HG02981 (cell line): ENCODE measurements around the gene PER3.

ENCODE experiments used
- ATAC-seq: cut with Tn5 transposase; IDR thresholded peaks from one replicate; pipeline ENCODE4 v1.9.1; 2021; ENCODE audit warnings: mild to moderate bottlenecking, moderate library complexity; ENCODE audit not compliant: unreplicated experiment

The PER3 gene

DNA sequence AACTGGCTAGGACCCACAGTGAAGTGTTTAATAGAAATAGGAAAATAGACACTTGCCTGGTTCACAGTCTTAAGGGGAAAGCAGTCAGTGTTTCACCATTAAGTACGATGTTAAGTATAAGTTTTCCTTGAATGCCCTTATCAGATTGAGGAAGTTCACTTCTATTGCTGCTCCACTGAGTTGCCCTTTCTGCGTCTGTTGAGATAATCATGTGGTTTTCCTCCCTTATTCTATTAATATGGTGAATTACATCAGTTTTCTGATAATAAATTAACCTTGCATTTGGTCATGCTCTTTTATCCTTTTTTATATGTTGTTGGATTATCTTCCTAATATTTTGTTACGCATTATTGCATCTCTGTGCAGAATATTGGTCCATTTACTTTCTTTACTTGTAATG lies 47.4 kb downstream of the PER3 start:
- ATAC-seq: no peak

DNA sequence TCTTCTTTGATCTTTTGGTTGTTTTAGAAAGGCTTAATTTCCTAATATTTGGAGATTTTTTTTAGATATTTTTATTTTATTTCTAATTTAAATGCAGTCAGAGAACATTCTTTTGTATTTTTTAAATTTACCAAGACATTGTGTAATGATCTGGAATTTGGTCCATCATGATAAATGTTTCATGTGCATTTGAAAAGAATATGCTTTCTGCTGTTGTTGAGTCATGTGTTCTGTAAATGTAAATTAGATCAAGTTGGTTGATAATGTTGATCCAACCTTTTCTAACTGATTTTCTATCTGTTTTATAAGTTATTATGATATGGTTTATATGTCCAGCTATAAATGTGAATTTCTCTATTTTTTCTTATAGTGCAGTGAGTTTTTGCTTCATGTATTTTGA lies 48.9 kb downstream of the PER3 start:
- ATAC-seq: no peak

DNA sequence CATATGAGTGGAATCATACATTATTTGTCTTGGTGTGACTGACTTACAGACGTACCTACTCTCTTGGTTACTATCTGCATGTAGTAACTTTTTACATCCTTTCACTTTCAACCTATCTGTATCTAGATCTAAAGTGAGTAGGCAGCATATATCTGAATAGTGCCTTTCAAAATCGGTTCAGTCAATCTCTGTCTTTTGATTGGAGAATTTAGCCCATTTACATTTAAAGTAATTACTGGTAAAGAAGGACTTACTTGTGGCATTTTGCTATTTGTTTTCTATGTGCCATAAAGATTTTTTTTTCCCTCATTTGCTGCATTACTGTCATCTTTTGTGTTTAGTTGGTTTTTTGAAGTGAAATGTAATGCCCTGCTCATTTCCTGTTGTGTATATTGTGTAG lies 54.6 kb downstream of the PER3 start:
- no peak for ATAC-seq

DNA sequence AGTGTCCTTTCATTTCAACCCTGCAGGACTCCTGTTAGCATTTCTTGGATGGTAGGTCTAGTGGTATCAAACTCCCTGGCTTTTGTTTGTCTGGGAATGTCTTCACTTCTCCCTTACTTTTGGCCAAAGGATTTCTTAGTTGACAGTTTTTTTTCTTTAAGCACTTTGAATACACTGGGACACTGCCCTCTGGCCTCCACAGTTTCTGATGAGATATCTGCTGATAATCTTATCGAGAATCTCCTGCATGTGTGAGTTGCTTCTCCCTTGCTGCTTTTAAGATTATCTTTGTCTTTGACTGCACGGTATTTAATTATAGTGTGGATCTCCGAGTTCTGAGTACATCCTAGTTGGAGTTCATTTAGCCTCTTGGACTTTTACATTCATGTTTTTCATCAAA lies 55.4 kb downstream of the PER3 start:
- ATAC-seq: no peak

DNA sequence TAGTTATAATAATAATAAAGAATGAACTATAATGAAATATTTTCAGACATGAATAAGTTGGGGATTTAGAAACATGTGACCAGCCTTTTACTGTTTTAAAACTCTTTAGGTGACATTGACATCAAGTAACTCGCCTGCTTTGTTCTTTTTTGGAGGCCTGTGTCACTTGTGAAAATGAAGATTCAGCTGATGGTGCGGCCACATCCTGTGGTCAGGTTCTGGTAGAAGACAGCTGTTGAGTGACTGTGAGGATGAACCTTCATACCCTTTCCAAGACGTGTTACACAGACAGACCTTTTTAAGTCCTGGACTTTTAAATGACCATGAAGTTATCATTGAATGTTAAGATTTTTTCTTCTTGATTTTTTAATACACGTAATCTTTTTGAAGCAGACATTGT lies 58.4 kb downstream of the PER3 start:
- ATAC-seq: no peak

DNA sequence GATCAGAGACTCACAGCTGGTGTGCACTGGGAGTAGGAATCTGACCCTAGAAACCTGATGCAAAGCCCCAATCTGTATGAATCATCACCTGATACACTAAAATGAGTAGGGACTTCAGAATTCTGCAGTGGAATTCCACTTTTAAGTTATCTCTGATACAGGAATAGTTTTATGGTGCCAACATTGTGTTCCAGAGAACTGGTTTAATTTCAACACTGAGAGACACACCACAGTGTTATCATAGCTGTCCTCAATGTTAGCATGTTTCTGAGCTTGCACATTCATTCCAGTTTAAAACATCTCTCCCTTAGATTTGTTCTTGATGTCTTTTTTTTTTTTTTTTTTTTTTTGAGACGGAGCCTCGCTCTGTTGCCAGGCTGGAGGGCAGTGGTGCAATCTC lies 61.7 kb downstream of the PER3 start:
- no peak for ATAC-seq

DNA sequence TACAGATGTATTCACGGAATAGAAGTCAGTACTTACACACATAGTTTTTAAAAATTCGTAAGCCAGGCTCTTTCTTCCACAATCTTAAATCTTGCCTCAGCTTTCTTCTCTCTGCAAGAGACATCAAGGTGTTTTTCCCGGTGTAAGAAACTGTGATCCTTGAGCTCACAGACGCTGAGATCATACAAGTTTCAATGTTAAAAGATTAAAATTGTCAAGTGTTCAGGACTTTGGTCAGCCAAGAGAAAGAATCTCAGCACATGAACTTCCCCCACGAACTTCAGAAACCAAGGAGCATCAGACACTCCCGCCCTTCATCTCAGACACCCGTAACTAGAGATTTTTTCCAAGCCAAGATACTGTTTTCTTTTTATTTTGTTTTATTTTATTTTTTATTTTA lies 62.6 kb downstream of the PER3 start:
- ATAC-seq: no peak

DNA sequence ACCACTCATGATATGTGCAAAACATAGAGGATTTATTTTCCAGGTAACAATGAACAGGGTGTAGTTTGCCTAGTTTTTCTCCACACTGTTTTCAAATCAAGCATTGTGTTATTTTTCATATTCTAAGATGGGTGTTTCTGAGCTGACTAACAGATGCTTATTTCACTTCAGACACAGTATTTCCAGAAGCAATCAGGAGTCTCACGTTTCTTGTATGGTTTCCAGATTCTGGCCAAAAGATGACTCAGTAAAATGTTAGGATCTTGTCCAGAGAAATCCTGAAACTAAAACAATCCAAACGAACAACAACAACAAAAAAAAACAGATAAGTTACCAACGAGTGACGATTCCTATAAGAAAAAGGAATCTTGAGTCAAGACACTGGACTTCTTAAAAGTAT lies 63.5 kb downstream of the PER3 start:
- ATAC-seq: no peak

DNA sequence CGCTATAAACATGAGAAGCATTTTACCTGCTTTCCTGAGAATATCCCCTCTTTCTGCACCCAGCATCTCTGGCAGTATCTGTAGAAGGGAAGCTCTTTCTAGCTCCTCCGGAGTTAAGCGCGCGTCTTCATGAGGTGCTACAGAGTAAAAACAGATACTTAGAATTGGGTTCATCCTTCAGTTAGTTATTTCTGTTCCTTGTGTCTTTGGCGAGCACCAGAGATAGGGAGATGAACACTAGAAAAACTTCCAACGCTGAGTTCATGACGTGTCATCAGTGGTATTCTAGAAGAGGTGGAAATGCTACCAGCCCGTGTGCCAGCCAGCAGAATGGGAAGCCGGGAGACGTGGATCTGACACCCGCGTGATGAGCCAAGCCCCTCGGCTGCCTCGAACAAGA lies 66.7 kb downstream of the PER3 start:
- no peak for ATAC-seq

DNA sequence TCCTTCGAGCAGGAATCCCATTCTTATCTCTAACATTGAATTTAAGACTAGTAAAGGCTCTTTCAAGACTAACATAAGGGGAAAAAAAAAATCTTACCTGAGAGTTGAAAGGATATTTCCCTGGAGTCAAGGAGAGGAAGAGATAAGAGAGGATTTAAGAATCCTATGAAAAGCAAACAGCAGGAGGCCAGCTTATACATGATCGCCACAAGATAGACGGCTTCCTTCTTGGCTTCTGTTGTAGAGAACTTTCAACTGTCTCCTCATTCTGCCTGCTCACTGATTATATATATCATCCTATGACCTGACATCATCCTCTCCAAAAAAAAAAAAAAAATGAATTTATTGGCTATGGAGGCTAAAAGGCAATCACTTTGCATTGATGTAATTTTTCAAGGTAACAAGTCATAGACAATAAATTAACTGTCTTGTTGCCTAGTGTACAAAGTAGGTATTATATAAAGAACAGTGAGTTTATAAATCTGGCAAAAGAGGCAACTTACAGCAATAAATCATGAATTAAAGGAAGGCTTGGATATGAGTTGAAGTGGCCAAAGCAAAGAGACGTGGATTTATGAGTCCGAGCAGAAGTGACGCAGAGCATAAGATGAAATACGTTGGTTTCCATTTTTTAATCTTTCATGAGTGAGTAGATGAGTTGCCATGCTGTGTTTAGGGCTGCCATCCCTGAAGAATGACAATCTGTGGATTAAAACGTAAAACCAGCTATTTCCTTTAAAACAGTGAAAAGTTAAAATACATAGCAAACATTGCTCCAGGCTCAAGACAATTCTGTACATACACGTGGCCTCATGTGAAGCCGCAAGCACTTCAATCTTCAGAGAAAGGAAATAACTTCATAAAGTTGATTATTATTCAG lies 69.0 kb downstream of the PER3 start, which contains the start of gene UTS2:
Gene UTS2, minus strand, starts transcription at position 262 of the 880 bp plus-strand sequence. Its CDS starts 62 bp downstream, at position 200.
- no peak for ATAC-seq

DNA sequence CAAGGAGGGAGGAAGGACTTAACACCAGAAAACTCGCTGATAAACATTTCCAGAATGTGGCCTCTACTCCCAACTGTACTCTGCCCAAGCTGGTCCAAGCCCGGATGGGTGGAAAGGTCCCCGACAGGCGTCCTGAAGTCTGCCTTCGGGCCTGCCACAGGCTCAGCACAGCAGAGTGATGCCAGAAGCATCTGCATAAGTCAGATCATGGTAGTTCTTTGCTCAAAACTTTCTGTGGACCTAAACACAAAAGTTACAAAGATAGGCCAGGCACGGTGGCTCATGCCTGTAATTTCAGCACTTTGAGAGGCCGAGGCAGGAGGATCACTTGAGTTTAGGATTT lies 69.6 kb downstream of the PER3 start:
- no peak for ATAC-seq

DNA sequence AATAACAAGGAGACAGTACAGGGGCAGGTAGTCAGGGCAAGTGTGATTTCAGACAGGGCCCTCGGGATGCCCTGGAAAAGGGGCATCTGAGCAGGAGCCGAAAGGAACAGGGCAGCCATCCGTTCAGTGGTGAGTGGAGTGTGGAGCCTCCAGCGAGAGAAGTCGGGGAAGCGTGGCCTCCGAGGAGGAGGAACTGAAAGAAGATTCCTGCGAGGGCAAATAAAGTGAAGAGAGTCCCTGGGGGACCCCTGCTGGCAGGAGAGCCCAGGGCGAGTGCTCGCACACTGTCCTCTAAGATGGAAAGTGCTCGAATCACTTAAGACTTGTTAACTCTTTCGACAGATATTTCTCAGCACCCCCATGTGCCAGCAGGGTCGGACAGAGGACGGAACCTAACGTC lies 72.3 kb downstream of the PER3 start:
- no peak for ATAC-seq

DNA sequence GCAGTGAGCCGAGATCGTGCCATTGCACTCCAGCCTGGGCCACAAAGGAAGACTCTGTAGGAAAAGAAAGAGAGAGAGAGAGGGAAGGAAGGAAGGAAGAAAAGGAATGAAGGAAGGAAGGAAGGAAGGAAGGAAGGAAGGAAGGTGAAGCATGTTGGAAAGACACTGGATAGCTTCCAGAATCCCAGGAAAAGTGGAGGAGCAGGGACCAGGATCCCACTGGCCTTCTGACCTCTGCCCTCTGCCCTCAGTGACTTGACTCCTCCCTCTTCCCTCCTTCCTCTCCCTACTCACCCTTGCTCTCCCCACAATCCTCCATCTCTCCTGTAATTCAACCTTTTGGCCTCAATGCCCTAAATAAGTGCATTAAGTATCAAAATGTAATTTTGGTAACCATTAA lies 72.9 kb downstream of the PER3 start:
- ATAC-seq: no peak

DNA sequence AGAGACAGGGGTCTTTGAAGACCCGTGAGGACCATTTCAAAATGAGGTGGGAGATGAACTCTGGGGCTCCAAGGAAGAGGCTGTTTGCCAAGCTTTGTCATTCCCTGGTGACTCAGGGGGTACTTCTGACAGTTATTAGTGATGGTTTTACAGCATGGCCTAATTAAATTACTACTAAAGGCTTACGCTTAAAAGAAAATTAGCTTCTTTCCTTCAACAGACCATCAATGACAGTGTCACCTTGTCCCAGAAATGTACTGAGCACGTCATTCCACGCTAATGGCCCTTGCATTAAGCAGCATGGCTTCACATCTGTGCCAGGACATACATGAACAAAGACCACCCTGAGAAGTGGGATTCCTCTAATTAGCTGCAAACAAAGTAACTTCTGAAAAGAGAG lies 73.9 kb downstream of the PER3 start:
- no peak for ATAC-seq

DNA sequence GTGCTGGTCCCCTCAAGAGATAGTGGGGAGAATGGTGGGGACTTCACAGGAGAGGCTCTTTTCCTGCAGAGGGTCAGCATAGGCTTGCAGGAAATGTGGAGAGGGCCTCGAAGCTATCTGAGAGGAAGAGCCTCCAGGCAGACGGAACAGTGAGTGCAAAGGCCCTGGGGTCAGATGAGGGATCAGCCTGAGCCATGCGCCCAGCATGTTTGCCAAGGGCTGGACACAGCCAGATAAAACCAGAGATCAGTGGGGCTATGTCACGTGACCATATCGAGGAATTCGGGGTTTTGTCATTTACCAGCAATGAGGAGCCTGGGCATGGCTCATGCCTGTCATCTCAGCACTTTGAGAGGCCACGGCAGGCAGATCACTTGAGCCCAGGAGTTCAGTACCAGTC lies 75.3 kb downstream of the PER3 start:
- ATAC-seq: no peak

DNA sequence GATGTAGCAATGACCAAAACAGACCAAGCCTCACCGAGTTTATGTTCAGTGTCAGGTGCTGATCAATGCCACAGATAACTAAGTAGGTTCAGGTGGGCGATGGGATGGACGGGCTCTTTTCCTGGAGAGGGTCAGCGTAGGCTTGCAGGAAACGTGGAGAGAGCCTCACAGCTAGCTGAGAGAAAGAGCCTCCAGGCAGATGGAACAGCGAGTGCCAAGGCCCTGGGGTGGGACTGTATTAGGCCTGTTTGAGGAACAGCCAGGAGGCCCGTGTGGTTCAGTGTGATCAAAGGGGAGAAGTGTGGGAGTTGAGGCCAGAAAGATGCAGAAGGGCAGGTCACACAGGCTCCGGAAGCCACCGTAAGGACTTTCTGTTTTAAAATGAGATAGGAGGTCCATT lies 76.0 kb downstream of the PER3 start:
- ATAC-seq: no peak

DNA sequence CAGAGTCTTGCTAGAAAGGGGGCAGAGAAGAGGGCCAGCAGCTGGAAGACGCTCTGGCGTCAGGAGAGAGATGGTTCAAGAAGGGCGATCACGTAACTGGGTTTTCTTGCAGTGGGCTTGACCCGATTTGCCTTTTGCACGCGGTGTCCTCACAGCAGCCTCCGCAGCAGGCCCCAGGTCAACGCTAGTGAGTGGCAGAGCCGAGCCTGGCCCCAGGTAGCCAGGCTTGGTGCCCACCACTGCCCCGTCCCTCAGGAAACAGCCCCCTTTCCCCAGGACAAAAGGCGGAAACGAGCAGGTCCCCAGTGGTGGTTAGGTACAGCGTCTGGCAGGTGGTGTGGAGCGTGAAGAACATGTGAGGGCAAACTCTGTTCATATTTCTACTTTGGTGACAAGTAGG lies 77.4 kb downstream of the PER3 start:
- no peak for ATAC-seq

DNA sequence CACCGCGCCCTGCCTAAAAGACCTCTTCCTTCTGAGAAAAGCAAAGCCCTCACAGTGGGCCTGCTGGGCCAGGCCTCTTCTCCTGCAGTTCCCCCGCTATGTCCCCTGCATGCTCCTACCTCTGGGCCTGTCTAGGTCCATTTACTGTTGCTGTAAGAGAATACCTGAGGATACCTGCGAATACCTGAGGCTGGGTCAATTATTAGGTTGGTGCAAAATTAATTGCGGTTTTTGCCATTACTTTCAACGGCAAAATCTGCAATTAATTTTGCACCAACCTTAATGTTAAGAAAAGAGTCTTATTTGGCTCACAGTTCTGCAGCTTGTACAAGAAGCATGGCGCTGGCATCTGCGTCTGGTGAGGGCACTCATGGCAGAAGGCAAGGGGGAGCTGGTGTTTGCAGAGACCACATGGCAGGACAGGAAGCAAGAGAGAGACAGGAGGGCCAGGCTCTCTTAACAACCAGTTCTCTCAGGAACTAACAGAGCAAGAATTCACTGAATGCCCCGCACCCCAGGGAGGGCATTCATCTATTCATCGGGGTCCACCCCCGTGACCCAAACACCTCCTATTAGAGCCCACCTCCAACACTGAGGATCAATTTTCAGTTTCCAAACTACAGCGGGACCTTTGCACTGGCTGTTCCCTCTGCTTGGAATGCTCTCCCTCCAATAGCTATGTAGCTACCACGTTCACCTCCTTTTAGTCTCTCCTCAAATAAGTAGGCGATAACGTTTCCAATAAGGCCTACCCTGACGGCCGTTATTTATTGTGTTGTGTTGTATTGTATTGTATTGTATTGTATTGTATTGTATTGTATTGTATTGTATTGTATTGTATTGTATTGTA lies 78.3 kb downstream of the PER3 start:
- ATAC-seq: no peak

DNA sequence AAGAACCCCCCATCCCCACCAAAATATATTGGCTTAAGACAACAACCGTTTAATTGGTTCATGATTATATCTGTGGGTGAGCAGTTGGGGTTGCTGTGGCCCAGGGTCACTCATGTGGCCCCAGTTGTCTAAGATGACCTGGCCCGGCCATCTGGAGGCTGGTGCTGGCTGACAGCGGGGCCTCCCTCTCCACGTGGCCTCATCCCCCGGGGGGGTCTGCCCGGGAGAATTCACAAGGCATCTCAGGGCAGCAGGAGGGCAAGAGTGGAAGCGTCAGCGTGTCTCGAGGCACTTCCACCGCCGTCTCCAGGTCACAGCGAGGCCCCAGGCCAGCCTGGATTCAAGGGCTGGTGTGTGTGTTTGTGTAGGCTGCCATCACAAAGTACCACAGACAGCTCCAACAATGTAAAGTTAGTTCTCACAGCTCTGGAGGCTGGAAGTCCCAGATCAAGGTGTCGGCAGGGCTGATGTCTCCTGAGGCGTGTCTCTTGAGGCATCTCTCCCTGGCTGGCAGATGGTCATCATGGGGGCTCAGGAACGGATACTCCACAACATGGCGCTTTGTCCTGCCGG lies 79.8 kb downstream of the PER3 start:
- ATAC-seq: no peak

DNA sequence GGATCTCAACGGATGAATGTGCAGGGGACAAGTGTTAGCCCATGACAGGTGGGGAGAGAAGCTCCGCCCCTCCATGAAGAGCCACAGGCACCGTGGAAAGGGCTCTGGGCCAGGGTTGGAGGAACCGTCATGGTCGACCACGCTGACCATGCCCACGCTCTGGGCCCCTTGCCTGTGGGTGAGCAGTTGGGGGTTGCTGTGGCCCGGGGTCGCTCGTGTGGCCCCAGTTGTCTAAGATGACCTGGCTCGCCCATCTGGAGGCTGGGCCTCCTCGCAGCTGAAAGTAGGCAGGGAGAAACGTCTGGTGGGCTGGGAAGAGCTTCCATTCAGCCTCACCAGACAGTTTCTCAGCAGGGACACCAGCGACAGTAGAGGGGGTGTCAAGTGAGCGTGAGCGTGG lies 81.9 kb downstream of the PER3 start:
- no peak for ATAC-seq

DNA sequence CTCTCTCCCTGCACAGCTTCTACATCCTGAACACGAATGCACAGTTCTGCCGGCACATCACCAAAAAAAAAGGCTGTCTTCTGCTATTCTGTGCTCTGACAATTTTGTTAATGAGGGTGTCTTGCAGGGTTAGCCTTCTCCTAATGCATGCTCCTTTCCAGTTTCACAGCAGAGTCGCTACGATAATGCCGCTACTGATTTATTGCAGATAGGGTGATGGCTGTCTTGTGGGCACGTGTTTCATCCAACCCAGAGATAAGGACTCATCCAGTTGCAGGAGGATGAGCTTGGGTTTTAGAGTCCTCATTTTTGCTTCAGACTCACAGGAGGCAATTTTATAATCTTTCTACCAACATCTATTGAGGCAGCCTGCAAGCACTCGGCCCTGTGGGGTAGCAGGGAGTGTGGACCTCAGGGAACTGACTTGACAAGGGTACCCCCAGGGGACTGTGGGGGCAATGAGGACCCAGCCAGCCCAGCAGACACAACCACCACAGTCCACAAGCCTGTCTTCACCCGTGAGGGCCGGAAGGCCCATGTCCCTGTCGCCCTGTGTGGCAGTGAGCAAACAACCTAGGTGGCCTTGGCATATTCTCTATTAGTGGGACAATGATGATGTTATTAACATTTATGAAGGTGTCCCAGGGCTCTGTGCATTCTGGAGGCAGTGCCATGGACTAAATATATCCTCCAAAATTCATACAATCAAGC lies 84.1 kb downstream of the PER3 start:
- no peak for ATAC-seq
